ENCODE data around the gene TCF4.

Gene TCF4

GRCh38 chr18:55405475-55405874 lies 182.5 kb downstream of the TCF4 start:
- DNase-seq: no peak

GRCh38 chr18:55404832-55405465 lies 183.0 kb downstream of the TCF4 start:
- DNase-seq: no peak

GRCh38 chr18:55404136-55404830 lies 183.7 kb downstream of the TCF4 start:
- DNase-seq: no peak

- DNase-seq: no peak
Observed at GRCh38 chr18:55403421-55403949, 184.5 kb downstream of the TCF4 start.

GRCh38 chr18:55402731-55403405 lies 185.1 kb downstream of the TCF4 start:
- DNase-seq: no peak

GRCh38 chr18:55401638-55402191 lies 186.3 kb downstream of the TCF4 start:
- no peak for DNase-seq

- DNase-seq: no peak
Observed at GRCh38 chr18:55400590-55401541, 187.1 kb downstream of the TCF4 start.

- no peak for DNase-seq
Observed at GRCh38 chr18:55400081-55400480, 187.9 kb downstream of the TCF4 start.

- no peak for DNase-seq
Observed at GRCh38 chr18:55398858-55399257, 189.1 kb downstream of the TCF4 start.

- no peak for DNase-seq
Observed at GRCh38 chr18:55396979-55397378, 191.0 kb downstream of the TCF4 start.

GRCh38 chr18:55396267-55396905 lies 191.6 kb downstream of the TCF4 start:
- no peak for DNase-seq

- DNase-seq: no peak
Observed at GRCh38 chr18:55395799-55396198, 192.2 kb downstream of the TCF4 start.

GRCh38 chr18:55390898-55391297 lies 197.1 kb downstream of the TCF4 start:
- no peak for DNase-seq

GRCh38 chr18:55387139-55387984 lies 200.6 kb downstream of the TCF4 start:
- no peak for DNase-seq

GRCh38 chr18:55386545-55386944 lies 201.4 kb downstream of the TCF4 start:
- DNase-seq: no peak

- DNase-seq: no peak
Observed at GRCh38 chr18:55385770-55386169, 202.2 kb downstream of the TCF4 start.

GRCh38 chr18:55384551-55385275 lies 203.3 kb downstream of the TCF4 start:
- DNase-seq: no peak

GRCh38 chr18:55384115-55384514 lies 203.9 kb downstream of the TCF4 start:
- no peak for DNase-seq

GRCh38 chr18:55382277-55382805 lies 205.7 kb downstream of the TCF4 start:
- no peak for DNase-seq

- no peak for DNase-seq
Observed at GRCh38 chr18:55381277-55381676, 206.7 kb downstream of the TCF4 start.
